IMR-90 (cell line): ENCODE measurements around the gene OR5A2. TPM values are rescaled to one million over a fixed set of nuclear protein-coding genes. Genes with fewer than 3 reads are reported as not detected.

Experiments
- ATAC-seq: fragments of 200-7000 bp; cut with Tn5 transposase; 2 replicates; pipeline ENCODE4 v1.9.1; 2020; ENCODE audit warnings: low read depth, mild to moderate bottlenecking, moderate library complexity
- BruUV-seq: library from RNA; stranded (reverse); fragments of 400-500 nt; replicated peaks from 2 replicates; lab custom pipeline; 2021; lab: Mats Ljungman, UMichigan
- CTCF ChIA-PET: fragments of 300-600 bp; formaldehyde crosslinking; extraction: SDS; loops from one replicate; lab custom pipeline; 2021; ENCODE audit warnings: antibody characterized with exemption; lab: Yijun Ruan, JAX
- POLR2A ChIA-PET: fragments of 300-600 bp; sonication (Branson Sonifier 250); formaldehyde crosslinking; loops from one replicate; lab custom pipeline; 2022; ENCODE audit warnings: antibody characterized with exemption; ENCODE audit not compliant: unreplicated experiment; lab: Charles Lee
- DNase-seq: peaks from one replicate; pipeline ENCODE4 v3.0.0; 2013
- H2AFZ ChIP-seq: replicated peaks from 2 replicates; pipeline ENCODE3; 2013; ENCODE audit warnings: low read length, mild to moderate bottlenecking; ENCODE audit not compliant: poor library complexity
- H2AK5ac ChIP-seq: 2 replicates; pipeline ENCODE4 v1.6.1; 2013; ENCODE audit warnings: low read depth, low read length, inconsistent platforms
- H2AK9ac ChIP-seq: replicated peaks from 2 replicates; pipeline ENCODE3; 2013; ENCODE audit warnings: mild to moderate bottlenecking, low read depth, low read length, moderate library complexity; ENCODE audit not compliant: poor library complexity
- H2BK120ac ChIP-seq: 2 replicates; pipeline ENCODE4 v1.6.1; 2013; ENCODE audit warnings: low read depth, low read length, inconsistent platforms
- H2BK15ac ChIP-seq: 3 replicates; pipeline ENCODE4 v1.6.1; 2013; ENCODE audit warnings: low read depth, low read length, inconsistent platforms
- H2BK20ac ChIP-seq: 2 replicates; pipeline ENCODE4 v1.6.1; 2013; ENCODE audit warnings: low read depth, mild to moderate bottlenecking, inconsistent platforms, low read length, moderate library complexity
- H2BK5ac ChIP-seq: 2 replicates; pipeline ENCODE4 v1.6.1; 2013; ENCODE audit warnings: mild to moderate bottlenecking, low read depth, low read length, inconsistent platforms; ENCODE audit not compliant: poor library complexity, severe bottlenecking
- H3K14ac ChIP-seq: replicated peaks from 2 replicates; pipeline ENCODE4 v1.6.1; 2013; ENCODE audit warnings: low read depth, low read length, inconsistent platforms
- H3K18ac ChIP-seq: 2 replicates; pipeline ENCODE4 v1.6.1; 2013; ENCODE audit warnings: low read depth, low read length, control low read depth
- H3K23ac ChIP-seq: 2 replicates; pipeline ENCODE4 v1.6.1; 2013; ENCODE audit warnings: low read depth, low read length, inconsistent platforms
- H3K27ac ChIP-seq: 2 replicates; pipeline ENCODE4 v1.5.1; 2013; ENCODE audit warnings: mild to moderate bottlenecking, control low read depth, low read length; ENCODE audit not compliant: insufficient read depth
- H3K27me3 ChIP-seq: 2 replicates; pipeline ENCODE4 v1.6.1; 2013; ENCODE audit warnings: low read length; ENCODE audit not compliant: control insufficient read depth, insufficient read depth
- H3K36me3 ChIP-seq: 2 replicates; pipeline ENCODE4 v1.6.1; 2013; ENCODE audit warnings: low read length, mixed read lengths; ENCODE audit not compliant: control insufficient read depth, insufficient read depth
- H3K4ac ChIP-seq: 2 replicates; pipeline ENCODE4 v1.6.1; 2013; ENCODE audit warnings: low read depth, low read length, inconsistent platforms
- H3K4me1 ChIP-seq: 2 replicates; pipeline ENCODE4 v1.6.1; 2013; ENCODE audit warnings: low read length, mixed read lengths; ENCODE audit not compliant: control insufficient read depth, insufficient read depth
- H3K4me2 ChIP-seq: 2 replicates; pipeline ENCODE4 v1.6.1; 2013; ENCODE audit warnings: low read depth, mild to moderate bottlenecking, control low read depth, low read length, moderate library complexity
- H3K4me3 ChIP-seq: 2 replicates; pipeline ENCODE4 v1.5.1; 2013; ENCODE audit warnings: low read depth, mild to moderate bottlenecking, control low read depth, low read length, moderate library complexity; ENCODE audit not compliant: insufficient read depth
- H3K56ac ChIP-seq: 2 replicates; pipeline ENCODE4 v1.6.1; 2013; ENCODE audit warnings: low read length, inconsistent platforms; ENCODE audit not compliant: insufficient read depth; ENCODE audit errors: extremely low read depth
- H3K79me1 ChIP-seq, 2 experiments: 2 replicates each; pipeline ENCODE4 v1.6.1; 2013; ENCODE audit warnings: low read length in 2 of 2, inconsistent platforms in 1 of 2, low read depth in 1 of 2
- H3K9ac ChIP-seq: 2 replicates; pipeline ENCODE4 v1.6.1; 2013; ENCODE audit warnings: low read depth, low read length, control low read depth
- H3K9me1 ChIP-seq: 2 replicates; pipeline ENCODE4 v1.6.1; 2013; ENCODE audit warnings: low read length, inconsistent platforms; ENCODE audit not compliant: insufficient read depth
- H3K9me3 ChIP-seq: 2 replicates; pipeline ENCODE4 v1.6.1; 2013; ENCODE audit warnings: low read length; ENCODE audit not compliant: control insufficient read depth, insufficient read depth
- H4K20me1 ChIP-seq: 2 replicates; pipeline ENCODE4 v1.6.1; 2013; ENCODE audit warnings: low read length, inconsistent platforms; ENCODE audit not compliant: insufficient read depth
- H4K5ac ChIP-seq: 2 replicates; pipeline ENCODE4 v1.6.1; 2013; ENCODE audit warnings: mild to moderate bottlenecking, low read depth, low read length, control low read depth
- H4K8ac ChIP-seq, 2 experiments: 2 replicates each; pipeline ENCODE4 v1.6.1; 2013; ENCODE audit warnings: low read depth in 2 of 2, low read length in 2 of 2, control low read depth in 1 of 2, inconsistent platforms in 1 of 2
- H4K91ac ChIP-seq: 2 replicates; pipeline ENCODE4 v1.6.1; 2013; ENCODE audit warnings: low read depth, low read length, inconsistent platforms; ENCODE audit not compliant: insufficient read depth
- BHLHE40 ChIP-seq: fragments of 150-350 bp; IDR thresholded peaks from 2 replicates; pipeline ENCODE4 v1.6.1; 2016; ENCODE audit warnings: mild to moderate bottlenecking, low read depth, low read length
- CHD1 ChIP-seq: IDR thresholded peaks from 2 replicates; pipeline ENCODE4 v1.6.1; 2012; ENCODE audit warnings: low read depth, low read length, improper control_type of control experiment
- CTCF ChIP-seq: conservative IDR thresholded peaks from 2 replicates; pipeline ENCODE4 v1.5.1; 2012; ENCODE audit warnings: mild to moderate bottlenecking, low read depth, low read length, improper control_type of control experiment
- ELK1 ChIP-seq: fragments of 150-350 bp; IDR thresholded peaks from 2 replicates; pipeline ENCODE4 v1.6.1; 2016; ENCODE audit warnings: low read depth, mild to moderate bottlenecking, low read length, moderate library complexity, borderline replicate concordance
- FOS ChIP-seq: fragments of 150-350 bp; IDR thresholded peaks from 2 replicates; pipeline ENCODE4 v1.6.1; 2016; ENCODE audit warnings: low read depth, low read length
- MAFK ChIP-seq: IDR thresholded peaks from 2 replicates; pipeline ENCODE4 v1.6.1; 2012; ENCODE audit warnings: low read depth, low read length, improper control_type of control experiment
- NFE2L2 ChIP-seq: fragments of 150-350 bp; IDR thresholded peaks from 2 replicates; pipeline ENCODE4 v1.6.1; 2016; ENCODE audit warnings: low read depth, mild to moderate bottlenecking, low read length
- RCOR1 ChIP-seq: IDR thresholded peaks from 2 replicates; pipeline ENCODE4 v1.6.1; 2012; ENCODE audit warnings: mild to moderate bottlenecking, low read length, improper control_type of control experiment; ENCODE audit not compliant: insufficient replicate concordance
- USF2 ChIP-seq: fragments of 150-350 bp; IDR thresholded peaks from 2 replicates; pipeline ENCODE4 v1.6.1; 2017; ENCODE audit warnings: mild to moderate bottlenecking, antibody characterized with exemption, low read length, low read depth
- WGBS, 2 experiments: methylation state at CpG; one replicate each; pipeline versions ENCODE4 v1.1.5 to v1.1.7; 2013; ENCODE audit warnings: missing lambda C conversion rate in 2 of 2; ENCODE audit not compliant: insufficient read length in 1 of 2; ENCODE audit errors: extremely low coverage in 2 of 2; 5-methylcytosine and 5-hydroxymethylcytosine counted together
- dilution Hi-C: fragments of 300-500 bp; cut with HindIII; formaldehyde crosslinking; loops from one replicate; pipeline ENCODE4 v1.14.3; 2018; ENCODE audit warnings: low sequenced_read_pairs; ENCODE audit not compliant: unreplicated experiment
- in situ Hi-C: fragments of 300-500 bp; cut with MboI; formaldehyde crosslinking; loops from 3 replicates; pipeline ENCODE4 v1.14.3; 2019; ENCODE audit warnings: low sequenced_read_pairs, inconsistent platforms, mixed read lengths
- intact Hi-C: fragments of 100-400 bp; cut with micrococcal nuclease; formaldehyde crosslinking; loops from 2 replicates; pipeline ENCODE4 v1.10.0; 2022
- polyA plus RNA-seq, 3 experiments: library from polyadenylated mRNA; depleted of rRNA; stranded (reverse); fragments of >200 nt; gene quantifications; 2 replicates each; pipeline ENCODE4 v1.2.3, GENCODE V29; 2012; ENCODE audit warnings: low replicate concordance in 1 of 3
- total RNA-seq: library from RNA; depleted of rRNA; stranded (reverse); fragments of >200 nt; gene quantifications from 2 replicates; pipeline ENCODE4 v1.2.3, GENCODE V29; 2012

The OR5A2 gene
- total and polyA plus RNA-seq, 2 of the 4 experiments (the other 2 are of a cell fraction) = not detected

- Histone ChIP-seq H3K4me3 (no peak overlapping the region), H3K79me1 (no peaks in the 10 kb centered on the region), H3K18ac (no peak overlapping the region), H2AK5ac (no peak overlapping the region), H3K36me3 (no peaks in the 10 kb centered on the region), H3K14ac (no peak overlapping the region), H3K23ac (no peak overlapping the region), H3K27ac (no peak overlapping the region), H3K9me3 (no peaks in the 10 kb centered on the region), H2AFZ (no peak overlapping the region), H4K5ac (no peak overlapping the region), H2BK5ac (no peak overlapping the region), H3K9me1 (no peaks in the 10 kb centered on the region), H2AK9ac (no peak overlapping the region), H3K9ac (no peak overlapping the region), H3K4me1 (no peaks in the 10 kb centered on the region), H3K4me2 (no peak overlapping the region), H2BK120ac (no peak overlapping the region), H4K91ac (no peak overlapping the region), H4K8ac (no peak overlapping the region), H2BK15ac (no peak overlapping the region), H2BK20ac (no peak overlapping the region), H3K27me3 (no peaks in the 10 kb centered on the region), H3K56ac (no peak overlapping the region), H4K20me1 (no peaks in the 10 kb centered on the region), H3K4ac (no peak overlapping the region)
- DNase-seq (no peak), ATAC-seq (no peak)
- no TSS peak for BruUV-seq
- in situ Hi-C loops (no loop called here), dilution Hi-C loops (no loop called here), intact Hi-C loops (no loop called here)
- TF ChIP-seq NFE2L2 (no peak), BHLHE40 (no peak), FOS (no peak), MAFK (no peak), USF2 (no peak), CTCF (no peak), CHD1 (no peak), ELK1 (no peak), RCOR1 (no peak)
- POLR2A ChIA-PET = no interaction called here
- no CpG with 5 or more reads among the region's 1 CpG for WGBS, 2 experiments
- CTCF ChIA-PET = no interaction called here
Measured at GRCh38 chr11:59415111-59415510, 11.1 kb downstream of the OR5A2 start.
